Measurements from ENCODE around the gene ANTXR1.
"Not testable (repeated sequence)": the region's sequence is repeated elsewhere in the genome, so short reads cannot be mapped to it uniquely, and the experiment has no call there.

ANTXR1 gene

GRCh38 chr2:69212238-69213028, 199.5 kb downstream of the ANTXR1 start:
- DNase-seq (ENCODE audit: low spot score): no peak

GRCh38 chr2:69213201-69213600, 200.2 kb downstream of the ANTXR1 start:
- no peak for DNase-seq (ENCODE audit: low spot score)

- no peak for DNase-seq (ENCODE audit: low spot score)
Measured at GRCh38 chr2:69213782-69214181, 200.8 kb downstream of the ANTXR1 start.

GRCh38 chr2:69214898-69215297, 201.9 kb downstream of the ANTXR1 start:
- no peak for DNase-seq (ENCODE audit: low spot score)

GRCh38 chr2:69216535-69217332, 203.8 kb downstream of the ANTXR1 start:
- no peak for DNase-seq (ENCODE audit: low spot score)

GRCh38 chr2:69217333-69218080, 204.5 kb downstream of the ANTXR1 start:
- DNase-seq (ENCODE audit: low spot score): no peak

GRCh38 chr2:69221512-69221911, 208.5 kb downstream of the ANTXR1 start:
- DNase-seq (ENCODE audit: low spot score): no peak

GRCh38 chr2:69221960-69222751, 209.2 kb downstream of the ANTXR1 start:
- DNase-seq (ENCODE audit: low spot score): no peak

GRCh38 chr2:69222953-69223658, 210.1 kb downstream of the ANTXR1 start:
- no peak for DNase-seq (ENCODE audit: low spot score)

GRCh38 chr2:69223759-69224511, 211.0 kb downstream of the ANTXR1 start:
- no peak for DNase-seq (ENCODE audit: low spot score)

GRCh38 chr2:69224512-69224837, 211.5 kb downstream of the ANTXR1 start:
- no peak for DNase-seq (ENCODE audit: low spot score)

- no peak for DNase-seq (ENCODE audit: low spot score)
Measured at GRCh38 chr2:69225933-69226332, 213.0 kb downstream of the ANTXR1 start.

GRCh38 chr2:69226903-69227302, 213.9 kb downstream of the ANTXR1 start:
- no peak for DNase-seq (ENCODE audit: low spot score)

GRCh38 chr2:69227716-69228115, 214.7 kb downstream of the ANTXR1 start:
- DNase-seq (ENCODE audit: low spot score): no peak

- not testable (repeated sequence) for DNase-seq (ENCODE audit: low spot score)
Measured at GRCh38 chr2:69230946-69231345, 218.0 kb downstream of the ANTXR1 start.

- DNase-seq (ENCODE audit: low spot score): no peak
Measured at GRCh38 chr2:69231612-69232277, 218.8 kb downstream of the ANTXR1 start.

- not testable (repeated sequence) for DNase-seq (ENCODE audit: low spot score)
Measured at GRCh38 chr2:69235835-69236234, 222.9 kb downstream of the ANTXR1 start.

- no peak for DNase-seq (ENCODE audit: low spot score)
Measured at GRCh38 chr2:69237070-69237670, 224.2 kb downstream of the ANTXR1 start.

- no peak for DNase-seq (ENCODE audit: low spot score)
Measured at GRCh38 chr2:69238449-69239031, 225.6 kb downstream of the ANTXR1 start.

Data from hematopoietic multipotent progenitor cell treated with erythropoietin and hydrocortisone succinate and interleukin-3 and kit ligand, for 17 days (in vitro differentiated cells).